ENCODE data around the gene TRIM2. TPM values are rescaled to one million over a fixed set of nuclear protein-coding genes. Genes with fewer than 3 reads are reported as not detected.

TRIM2 gene
- total RNA-seq, 1 donor from 2014 or later, result 120 TPM

DNA sequence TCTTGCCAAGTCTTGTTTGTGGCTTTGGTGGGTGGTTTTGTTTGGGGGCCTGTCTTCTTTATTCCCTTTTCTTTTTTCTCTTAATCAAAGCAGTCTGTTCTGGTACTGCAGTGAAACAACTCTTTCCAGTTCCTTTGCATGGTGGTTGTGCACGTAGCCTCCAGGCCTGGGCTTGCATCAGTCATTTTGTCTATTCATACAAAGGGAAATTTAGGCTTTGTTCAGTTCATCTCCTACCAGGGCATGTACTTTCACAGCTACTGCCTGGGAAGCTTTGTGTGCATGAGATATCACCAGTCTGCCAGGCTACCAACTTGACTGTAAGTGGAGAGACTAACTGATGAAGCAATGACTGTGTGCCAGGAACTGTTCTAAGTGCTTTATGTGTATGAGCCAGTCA lies 8.5 kb downstream of the TRIM2 start:
- Mint-ChIP-seq H3K27me3 (ENCODE audit: unreplicated experiment) (no peaks in the 10 kb centered on the region), H3K27ac (ENCODE audit: unreplicated experiment) (no peak overlapping the region), H3K9me3 (ENCODE audit: unreplicated experiment) (no peaks in the 10 kb centered on the region), H3K4me3 (ENCODE audit: unreplicated experiment) (no peak overlapping the region), H3K4me1 (ENCODE audit: low read depth, unreplicated experiment) (peaks cover 21% of the 10 kb centered on the region), H3K36me3 (ENCODE audit: unreplicated experiment) (no peaks in the 10 kb centered on the region)
- TF ChIP-seq, protein P1, sequence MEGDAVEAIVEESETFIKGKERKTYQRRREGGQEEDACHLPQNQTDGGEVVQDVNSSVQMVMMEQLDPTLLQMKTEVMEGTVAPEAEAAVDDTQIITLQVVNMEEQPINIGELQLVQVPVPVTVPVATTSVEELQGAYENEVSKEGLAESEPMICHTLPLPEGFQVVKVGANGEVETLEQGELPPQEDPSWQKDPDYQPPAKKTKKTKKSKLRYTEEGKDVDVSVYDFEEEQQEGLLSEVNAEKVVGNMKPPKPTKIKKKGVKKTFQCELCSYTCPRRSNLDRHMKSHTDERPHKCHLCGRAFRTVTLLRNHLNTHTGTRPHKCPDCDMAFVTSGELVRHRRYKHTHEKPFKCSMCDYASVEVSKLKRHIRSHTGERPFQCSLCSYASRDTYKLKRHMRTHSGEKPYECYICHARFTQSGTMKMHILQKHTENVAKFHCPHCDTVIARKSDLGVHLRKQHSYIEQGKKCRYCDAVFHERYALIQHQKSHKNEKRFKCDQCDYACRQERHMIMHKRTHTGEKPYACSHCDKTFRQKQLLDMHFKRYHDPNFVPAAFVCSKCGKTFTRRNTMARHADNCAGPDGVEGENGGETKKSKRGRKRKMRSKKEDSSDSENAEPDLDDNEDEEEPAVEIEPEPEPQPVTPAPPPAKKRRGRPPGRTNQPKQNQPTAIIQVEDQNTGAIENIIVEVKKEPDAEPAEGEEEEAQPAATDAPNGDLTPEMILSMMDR (IDR thresholded peaks at IDR 0.05; ENCODE audit: partially characterized antibody, unreplicated experiment), result no peak
- DNase-seq, result no peak

DNA sequence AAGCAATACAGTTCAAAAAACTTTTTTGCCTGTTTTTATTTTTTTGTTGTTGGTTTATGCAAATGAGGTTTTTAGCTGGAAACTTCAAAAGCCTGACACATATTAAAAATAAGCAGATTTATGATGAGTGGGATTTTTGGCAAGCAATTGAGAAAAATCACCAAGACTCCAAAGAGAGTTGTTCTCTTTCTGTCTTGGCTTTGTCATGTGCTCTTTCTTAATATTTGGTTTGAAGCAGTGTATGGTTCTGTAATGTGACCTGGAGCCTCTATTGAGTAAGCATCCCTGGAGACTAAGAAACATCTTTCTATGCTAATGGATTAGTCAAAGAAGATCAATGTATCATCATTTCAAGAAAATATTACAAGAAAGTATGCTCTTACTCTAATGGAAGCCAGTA lies 11.7 kb downstream of the TRIM2 start:
- Mint-ChIP-seq H3K4me3 (ENCODE audit: unreplicated experiment) (no peak overlapping the region), H3K36me3 (ENCODE audit: unreplicated experiment) (no peaks in the 10 kb centered on the region), H3K27me3 (ENCODE audit: unreplicated experiment) (no peaks in the 10 kb centered on the region), H3K9me3 (ENCODE audit: unreplicated experiment) (no peaks in the 10 kb centered on the region), H3K27ac (ENCODE audit: unreplicated experiment) (no peak overlapping the region), H3K4me1 (ENCODE audit: low read depth, unreplicated experiment) (peaks cover 18% of the 10 kb centered on the region)
- TF ChIP-seq, protein P1 (IDR thresholded peaks at IDR 0.05; ENCODE audit: partially characterized antibody, unreplicated experiment), result no peak
- no peak for DNase-seq

DNA sequence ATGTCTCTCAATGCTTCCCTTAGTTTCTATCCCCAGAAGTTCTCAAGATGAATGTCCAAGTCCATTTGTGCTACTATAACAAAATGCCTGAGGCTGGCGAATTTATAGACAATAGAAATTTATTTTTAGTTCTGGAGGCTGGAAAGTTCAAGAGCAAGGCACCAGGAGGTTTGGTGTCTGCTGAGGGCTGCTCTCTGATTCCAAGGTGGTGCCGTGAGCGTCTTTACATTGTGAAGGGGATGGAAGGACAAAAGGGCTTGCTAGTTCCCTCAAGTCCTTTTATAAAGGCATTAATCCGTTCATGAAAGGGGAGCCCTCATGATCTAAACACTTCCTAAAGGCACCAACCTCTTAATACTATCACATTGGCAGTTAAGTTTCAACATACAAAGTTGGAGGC lies 12.3 kb downstream of the TRIM2 start:
- DNase-seq, result no peak
- no peaks in the 10 kb centered on the region for H3K36me3 Mint-ChIP-seq (ENCODE audit: unreplicated experiment)
- TF ChIP-seq, protein P1 (IDR thresholded peaks at IDR 0.05; ENCODE audit: partially characterized antibody, unreplicated experiment), result no peak
- H3K27ac Mint-ChIP-seq (ENCODE audit: unreplicated experiment), result peak overlapping the region; percentile 68
- peaks cover 4% of the 10 kb centered on the region for H3K9me3 Mint-ChIP-seq (ENCODE audit: unreplicated experiment)
- H3K4me1 Mint-ChIP-seq (ENCODE audit: low read depth, unreplicated experiment), result peaks cover 22% of the 10 kb centered on the region
- H3K4me3 Mint-ChIP-seq (ENCODE audit: unreplicated experiment), result no peak overlapping the region
- H3K27me3 Mint-ChIP-seq (ENCODE audit: unreplicated experiment), result peaks cover 3% of the 10 kb centered on the region

DNA sequence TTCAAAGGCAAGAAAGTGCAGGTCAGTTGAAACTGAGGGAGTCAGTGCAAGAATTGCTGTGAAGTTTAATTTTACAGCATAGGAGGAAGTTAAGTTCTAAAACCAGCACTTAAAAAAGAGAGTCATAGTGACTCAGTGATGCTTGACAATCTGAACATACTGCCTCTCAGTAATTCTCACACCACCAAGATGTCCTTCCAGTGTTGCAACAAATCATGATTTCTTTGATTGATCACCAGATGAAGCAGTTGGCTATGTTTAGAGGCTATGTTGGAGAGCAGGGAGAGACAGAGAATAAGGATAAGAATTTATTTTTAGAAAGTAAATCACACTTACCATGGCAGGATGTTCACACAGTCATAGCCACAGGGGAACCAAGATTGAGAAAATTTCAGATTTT lies 13.2 kb downstream of the TRIM2 start:
- TF ChIP-seq, protein P1 (IDR thresholded peaks at IDR 0.05; ENCODE audit: partially characterized antibody, unreplicated experiment), result no peak
- no peak for DNase-seq
- Mint-ChIP-seq H3K27me3 (ENCODE audit: unreplicated experiment) (peaks cover 4% of the 10 kb centered on the region), H3K27ac (ENCODE audit: unreplicated experiment) (no peak overlapping the region), H3K4me1 (ENCODE audit: low read depth, unreplicated experiment) (peaks cover 27% of the 10 kb centered on the region), H3K36me3 (ENCODE audit: unreplicated experiment) (no peaks in the 10 kb centered on the region), H3K9me3 (ENCODE audit: unreplicated experiment) (peaks cover 6% of the 10 kb centered on the region), H3K4me3 (ENCODE audit: unreplicated experiment) (no peak overlapping the region)

DNA sequence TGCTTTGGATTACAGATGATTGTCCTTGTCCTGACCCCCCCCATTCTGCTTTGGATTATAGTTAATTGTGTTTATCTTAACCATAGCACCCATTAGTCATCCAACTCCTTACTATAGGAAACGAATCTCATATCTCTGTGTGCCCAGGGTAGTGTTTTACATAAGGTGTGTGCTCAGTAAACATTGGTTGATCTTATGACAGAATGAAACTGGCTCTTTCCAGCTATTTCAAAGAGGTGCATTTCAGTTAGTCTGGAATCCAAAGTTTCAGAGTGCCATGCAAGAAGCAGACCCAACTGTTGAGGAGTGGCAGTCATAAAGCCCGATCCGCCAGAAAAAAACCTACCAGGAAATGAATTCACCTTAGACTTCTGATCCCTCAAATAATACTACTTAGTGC lies 14.7 kb downstream of the TRIM2 start:
- H3K27ac Mint-ChIP-seq (ENCODE audit: unreplicated experiment), result no peak overlapping the region
- H3K4me3 Mint-ChIP-seq (ENCODE audit: unreplicated experiment), result no peak overlapping the region
- TF ChIP-seq, protein P1 (IDR thresholded peaks at IDR 0.05; ENCODE audit: partially characterized antibody, unreplicated experiment), result no peak
- no peaks in the 10 kb centered on the region for H3K36me3 Mint-ChIP-seq (ENCODE audit: unreplicated experiment)
- peaks cover 30% of the 10 kb centered on the region for H3K4me1 Mint-ChIP-seq (ENCODE audit: low read depth, unreplicated experiment)
- peaks cover 9% of the 10 kb centered on the region for H3K27me3 Mint-ChIP-seq (ENCODE audit: unreplicated experiment)
- no peak for DNase-seq
- H3K9me3 Mint-ChIP-seq (ENCODE audit: unreplicated experiment), result peaks cover 13% of the 10 kb centered on the region

All from glutamatergic neuron (in vitro differentiated cells).